SHP77 (cell line): ENCODE measurements around the gene PRCC.

ENCODE experiments used
- DNase-seq, 2 experiments: peaks; one replicate each; lab custom pipeline; 2025; lab: John Stamatoyannopoulos, UW

PRCC gene

DNA sequence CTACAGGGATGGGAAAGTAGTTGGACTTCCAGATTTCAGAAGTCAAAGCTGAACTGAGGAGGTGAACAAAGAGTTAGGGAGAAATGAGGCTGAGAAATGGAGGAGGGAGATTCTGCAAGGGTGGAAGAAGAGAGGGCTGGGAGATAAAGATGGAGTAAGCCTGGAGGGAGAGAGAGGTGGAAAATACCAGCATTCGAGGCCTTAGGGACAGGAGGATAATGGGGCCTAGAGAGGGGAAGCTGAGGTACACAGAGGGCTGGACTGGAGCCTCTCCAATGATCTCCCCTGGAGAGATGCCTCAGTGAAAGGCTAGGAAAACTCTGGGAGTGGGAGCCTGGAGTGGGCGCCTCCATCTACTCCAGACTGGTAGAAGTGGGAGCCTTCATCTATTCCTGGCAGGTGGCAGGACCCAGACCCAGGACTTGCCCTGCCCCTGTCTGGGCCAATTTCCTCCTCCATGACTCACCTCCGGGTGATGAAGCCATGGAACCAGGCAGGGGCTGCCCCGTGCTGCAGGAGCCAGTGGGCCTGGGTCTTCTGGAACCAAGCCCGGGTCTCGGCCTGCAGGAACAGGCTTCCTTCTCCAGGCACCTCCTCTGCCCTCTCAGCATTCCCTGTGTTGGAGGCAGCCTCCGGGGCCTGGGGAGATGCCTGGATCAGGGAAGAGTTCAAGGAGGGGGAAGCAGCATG is 47.4 kb downstream of the PRCC start:
- no peak for DNase-seq

DNA sequence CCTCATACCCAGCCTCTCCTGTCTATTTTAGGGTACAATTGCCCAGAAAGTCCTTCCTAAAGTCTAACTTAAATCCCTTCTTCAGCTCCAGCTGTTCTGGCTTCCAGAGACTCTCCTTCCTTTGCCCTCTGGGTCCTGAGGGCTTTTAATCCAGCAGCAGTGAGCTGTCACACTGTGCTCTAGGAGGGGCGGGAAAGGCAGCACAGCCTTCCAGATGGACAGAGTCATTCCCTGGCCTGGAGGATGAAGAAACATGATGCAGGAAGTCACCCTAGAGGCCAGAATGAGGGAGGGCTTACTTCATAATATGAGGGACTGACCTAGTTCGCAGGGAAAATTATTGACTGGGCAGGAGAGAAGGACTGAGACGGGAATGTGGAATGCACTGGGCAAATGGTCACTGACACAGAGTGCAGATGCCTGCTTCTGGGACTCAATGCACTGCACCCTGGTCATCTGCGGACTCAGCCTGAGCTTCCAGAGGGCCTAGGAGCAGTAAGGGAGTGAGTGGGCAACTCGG is 48.0 kb downstream of the PRCC start:
- peak in 1 of 2 experiments; percentile 15 for DNase-seq

DNA sequence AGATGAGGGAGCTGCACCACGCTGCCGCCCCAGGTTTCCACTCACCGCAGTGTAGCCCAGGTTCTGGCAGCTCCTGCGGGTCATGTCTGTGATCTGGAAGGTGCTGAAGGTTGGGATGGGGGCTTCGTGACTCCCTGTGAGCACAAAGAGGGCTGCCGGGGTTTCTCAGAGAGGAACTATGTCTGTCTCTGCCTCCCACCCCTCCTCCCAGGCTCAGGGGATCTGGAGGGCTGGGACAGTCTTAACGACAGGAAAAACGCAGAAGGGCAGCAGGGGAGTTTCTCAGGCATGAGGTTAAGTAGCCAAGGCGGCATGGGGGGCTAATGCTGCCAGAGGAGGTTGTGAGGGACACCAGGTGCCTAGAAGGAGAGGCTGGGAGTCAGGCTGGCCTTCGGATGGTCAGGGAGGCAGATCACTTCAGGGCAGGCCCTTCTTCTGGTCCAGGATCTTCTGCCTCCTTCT is 48.7 kb downstream of the PRCC start:
- DNase-seq: no peak

DNA sequence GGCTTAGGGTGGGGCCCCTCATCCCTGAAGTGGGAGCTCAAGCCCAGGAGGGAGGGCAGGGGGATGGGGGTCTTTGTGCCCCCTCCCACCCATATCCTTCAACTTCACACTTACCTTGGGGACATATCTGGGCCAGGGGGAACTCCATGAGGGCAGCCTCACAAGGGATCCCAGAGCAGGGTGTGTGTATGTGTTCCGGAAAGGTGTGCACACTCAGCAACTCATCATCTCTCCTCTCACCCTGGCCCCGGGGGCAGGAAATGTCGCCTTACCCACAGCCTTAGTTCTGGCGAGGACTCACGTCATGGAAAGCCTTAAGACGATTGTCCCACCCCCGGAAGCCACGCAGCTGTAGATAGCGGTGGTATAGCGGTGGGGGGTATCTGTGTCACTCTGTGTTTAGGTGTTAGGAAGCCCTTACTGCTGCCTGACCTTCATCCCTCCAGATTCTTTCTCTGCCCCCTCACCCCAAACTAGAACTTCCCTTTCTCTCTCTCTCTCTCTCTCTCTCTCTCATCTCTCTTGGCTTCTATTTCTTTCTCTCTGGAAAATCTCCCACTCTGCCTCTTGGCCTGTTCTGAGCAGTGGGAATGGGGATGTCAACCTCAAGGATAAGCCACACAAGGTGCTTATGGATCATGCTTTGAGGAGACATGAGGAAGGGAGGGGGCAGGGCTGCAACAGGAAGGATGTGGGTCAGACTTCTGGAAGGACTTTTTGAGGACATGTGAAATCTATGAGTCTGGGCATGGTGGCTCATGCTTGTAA is 49.4 kb downstream of the PRCC start, which contains the start of gene SH2D2A:
Gene SH2D2A (minus strand): TSS at position 288 of the 768 bp plus-strand sequence. CDS start 140 bp downstream, at position 148.
- DNase-seq: no peak

DNA sequence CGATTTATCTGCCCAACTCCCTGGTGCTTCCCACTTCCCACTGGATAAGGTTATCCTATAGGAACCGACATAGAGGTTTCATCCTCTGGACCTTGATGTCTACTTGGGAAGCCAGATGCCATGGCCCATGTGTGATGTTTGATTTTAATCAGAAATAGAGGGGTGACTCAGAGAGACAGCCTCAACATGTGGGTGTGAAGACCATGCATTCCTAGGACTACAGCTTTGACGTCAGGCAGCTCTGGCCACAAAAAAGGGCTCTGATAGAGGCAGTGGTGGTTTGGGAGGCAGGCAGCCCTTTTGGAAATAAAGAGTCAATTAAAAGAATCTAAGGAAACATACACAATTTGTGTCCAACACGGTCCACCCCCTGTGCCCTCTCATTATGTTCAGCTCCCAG is 54.5 kb downstream of the PRCC start:
- no peak for DNase-seq

DNA sequence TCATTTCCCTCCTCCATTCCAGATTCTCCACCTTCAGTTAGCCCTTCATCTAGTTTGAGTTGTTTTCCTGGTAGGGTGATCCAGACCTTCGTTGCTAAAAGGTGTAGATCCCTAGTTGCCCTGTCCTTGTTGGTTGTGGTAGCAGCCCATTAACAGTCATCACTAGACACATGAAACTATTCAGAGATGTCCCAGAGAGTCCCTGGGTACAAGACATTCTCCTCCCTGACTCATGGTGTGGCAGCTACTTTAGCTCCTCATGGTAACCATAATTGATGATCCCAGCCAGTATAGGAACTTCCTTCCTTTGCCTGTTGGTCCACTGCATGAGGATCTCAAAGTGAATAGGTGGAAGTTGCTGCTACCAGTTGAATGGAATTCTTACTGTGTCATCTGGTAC is 55.3 kb downstream of the PRCC start:
- no peak for DNase-seq

DNA sequence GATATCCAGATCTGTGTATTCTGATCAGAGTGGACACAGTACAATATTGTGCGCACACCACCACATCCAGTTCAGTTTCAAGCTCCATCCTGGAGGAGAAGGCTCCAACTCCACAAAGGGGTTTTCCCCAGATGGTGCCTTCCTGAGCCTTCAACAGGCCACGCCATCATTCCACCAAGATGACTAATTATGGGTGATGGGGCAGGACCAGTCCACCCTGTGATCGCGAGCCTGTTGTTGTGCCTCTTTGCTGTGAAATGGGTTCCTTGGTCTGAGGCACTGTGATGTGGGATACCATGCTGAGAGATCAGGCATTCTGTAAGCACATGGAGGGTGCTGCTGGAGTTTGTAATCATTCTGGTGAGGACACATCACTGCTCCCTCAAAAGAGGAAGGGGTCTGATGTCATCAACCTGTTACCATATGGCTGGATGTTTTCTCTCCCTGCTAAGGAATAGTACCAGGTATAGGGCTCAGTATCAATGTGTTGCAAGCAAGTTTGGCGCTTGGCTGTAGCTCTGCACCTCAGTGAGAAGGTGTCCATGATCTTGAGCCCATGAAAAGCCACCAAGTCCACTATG is 56.0 kb downstream of the PRCC start:
- DNase-seq: no peak

DNA sequence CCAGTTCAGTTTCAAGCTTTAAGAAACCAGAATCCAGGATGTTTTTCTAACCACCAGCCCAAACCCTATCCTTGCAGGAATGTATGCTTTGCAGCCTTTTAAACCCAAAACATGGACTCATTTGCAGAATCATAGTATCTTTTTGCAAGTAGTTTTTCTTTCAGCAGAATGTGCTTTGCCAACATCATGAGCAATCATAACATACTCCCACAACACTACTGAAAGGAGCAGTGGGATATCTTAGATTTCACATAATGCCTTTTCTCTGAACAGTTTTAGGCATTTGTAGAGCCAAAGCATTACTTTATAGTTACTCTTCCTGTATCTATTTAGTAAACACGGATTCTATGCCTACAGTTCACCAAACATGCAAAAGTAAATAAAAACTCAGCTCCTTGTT is 59.3 kb downstream of the PRCC start:
- DNase-seq: no peak

DNA sequence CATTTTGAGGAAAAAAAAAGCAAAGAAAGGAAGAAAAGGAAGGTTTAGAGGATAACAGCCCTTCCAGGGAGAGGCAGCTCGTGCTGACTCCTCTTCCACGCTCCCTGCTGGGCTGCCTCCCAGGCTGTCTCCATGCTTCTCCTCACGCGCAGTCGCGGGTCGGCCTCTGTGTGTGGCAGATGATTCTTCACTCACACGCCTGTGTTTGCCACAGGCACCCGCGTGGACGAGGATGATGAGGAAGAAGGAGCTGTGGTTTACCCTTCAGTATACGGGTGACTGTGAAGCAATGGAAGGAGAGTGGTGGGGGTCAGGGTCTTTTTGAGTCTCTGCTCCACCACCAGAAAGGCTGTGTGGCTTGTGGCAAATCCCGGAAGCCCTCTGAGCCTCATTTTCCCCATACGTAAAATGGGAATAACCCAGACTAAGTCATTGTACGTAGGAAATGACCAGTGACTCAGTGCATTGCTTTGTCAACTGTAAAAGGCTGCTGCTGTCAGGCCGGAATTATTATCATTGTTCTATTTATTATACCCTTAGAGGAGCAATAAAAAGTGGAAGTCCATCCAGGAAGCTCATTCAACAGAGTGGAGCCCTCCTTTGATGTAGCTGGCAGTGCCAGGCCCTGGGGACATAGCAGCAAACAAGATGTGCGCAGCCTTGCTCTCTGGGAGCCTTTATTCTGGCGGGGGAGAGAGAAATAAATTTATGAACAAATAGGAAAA is 61.2 kb downstream of the PRCC start:
- no peak for DNase-seq

DNA sequence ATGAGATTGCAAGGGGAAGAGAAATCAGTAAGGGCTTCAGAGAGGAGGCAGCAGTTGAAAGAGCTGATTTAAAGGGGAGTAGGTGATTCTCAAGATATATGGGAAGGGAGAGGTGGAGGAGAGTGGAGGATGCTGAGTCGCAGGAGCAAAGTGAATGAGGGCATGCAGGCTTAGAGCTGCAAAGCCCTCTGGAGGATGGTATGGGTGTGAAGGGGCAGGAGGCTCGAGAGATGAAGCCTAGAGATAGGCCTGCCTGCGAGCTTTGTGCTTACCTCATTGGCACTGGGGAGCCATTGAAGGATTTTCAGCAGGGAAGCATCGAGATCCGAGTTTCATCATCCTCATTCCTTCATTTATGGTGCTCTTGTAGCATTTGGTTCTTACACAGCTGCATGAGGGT is 65.1 kb downstream of the PRCC start:
- no peak for DNase-seq

DNA sequence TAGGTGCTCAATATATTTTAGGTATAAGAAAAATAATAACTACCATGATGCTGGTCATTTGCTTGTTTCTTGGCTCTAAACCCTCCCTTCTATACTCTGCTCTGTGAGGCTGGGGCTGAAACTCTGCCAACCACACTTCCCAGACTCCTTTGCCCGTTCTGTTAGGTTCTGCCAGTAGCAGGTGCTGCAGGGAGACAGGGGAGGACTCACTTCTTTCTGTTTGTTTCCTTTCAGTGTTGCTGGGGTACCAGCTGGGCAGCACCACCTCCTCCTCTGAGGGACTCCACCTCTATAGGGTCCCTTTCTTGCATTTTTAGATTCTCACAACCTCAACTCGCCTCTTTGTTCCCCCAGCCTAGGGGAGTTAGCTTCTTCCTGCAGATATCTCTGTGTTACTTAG is 66.3 kb downstream of the PRCC start:
- DNase-seq: peak; percentile 43 to 58

DNA sequence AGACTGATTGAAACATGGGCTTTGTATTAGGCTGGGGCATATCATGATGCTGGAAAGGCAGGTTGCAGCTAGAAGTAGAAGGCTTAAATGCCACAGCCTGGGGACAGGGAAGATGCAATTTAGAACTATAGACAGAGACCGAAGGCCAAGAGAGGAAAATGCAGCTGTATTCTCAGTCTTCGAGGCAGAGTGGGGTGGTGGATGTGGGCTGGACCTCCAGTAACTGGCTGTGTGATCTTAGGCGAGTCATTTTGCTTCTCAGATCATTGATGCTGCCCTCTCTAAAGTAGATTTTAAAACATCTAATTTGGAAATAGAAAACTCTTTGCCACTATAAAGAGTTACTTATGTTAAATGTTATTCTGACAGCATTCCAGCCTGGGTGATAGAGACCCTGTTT is 67.0 kb downstream of the PRCC start:
- DNase-seq: no peak

DNA sequence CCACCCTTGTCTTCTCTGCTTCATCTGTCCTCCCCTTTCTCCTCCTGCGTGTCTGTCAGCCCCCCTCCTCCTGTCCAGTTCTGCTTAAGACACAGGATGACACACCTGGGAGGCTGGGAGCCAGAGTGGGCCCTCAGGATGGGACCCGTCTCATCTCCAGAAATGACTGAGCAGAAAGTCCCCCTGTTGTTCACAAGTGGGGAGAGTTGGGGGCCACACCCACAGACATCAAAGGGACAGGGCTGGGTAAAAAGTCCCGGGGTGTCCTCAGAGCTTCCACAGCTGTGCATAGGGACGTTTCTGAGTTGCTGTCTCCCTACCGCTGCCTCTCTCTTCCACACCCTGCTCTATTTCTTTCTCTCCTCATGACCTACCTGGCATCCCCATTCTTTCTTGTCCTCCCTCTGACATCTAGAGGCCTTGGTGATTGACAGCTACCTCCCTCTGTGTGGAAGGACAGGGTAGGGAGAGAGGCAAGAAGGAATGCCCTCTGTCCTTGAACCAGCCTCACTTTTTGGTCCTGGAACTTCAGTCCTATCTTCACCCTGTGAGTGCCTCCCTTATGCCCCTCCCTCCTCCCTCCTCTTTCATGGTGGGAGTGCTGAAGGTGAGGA is 68.8 kb downstream of the PRCC start:
- DNase-seq: no peak

DNA sequence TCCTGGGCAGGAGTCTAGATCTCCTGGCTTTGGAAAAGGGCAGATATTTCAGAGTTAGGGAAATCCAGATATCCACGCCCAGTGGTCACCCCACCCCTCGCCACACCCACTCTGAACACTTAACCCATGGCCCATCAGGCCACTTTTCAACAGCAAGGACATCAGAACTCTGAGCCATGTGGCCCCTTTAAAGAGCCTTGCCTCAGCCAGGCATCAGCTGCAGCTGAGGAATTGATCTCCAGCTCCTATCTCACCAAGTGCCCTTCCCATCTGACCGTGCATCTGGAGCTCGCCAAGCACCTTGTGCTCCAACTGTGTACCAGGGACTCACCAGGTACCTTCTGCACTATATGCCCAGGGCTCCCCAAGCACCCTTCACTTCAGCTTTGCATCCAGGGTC is 69.6 kb downstream of the PRCC start:
- no peak for DNase-seq

DNA sequence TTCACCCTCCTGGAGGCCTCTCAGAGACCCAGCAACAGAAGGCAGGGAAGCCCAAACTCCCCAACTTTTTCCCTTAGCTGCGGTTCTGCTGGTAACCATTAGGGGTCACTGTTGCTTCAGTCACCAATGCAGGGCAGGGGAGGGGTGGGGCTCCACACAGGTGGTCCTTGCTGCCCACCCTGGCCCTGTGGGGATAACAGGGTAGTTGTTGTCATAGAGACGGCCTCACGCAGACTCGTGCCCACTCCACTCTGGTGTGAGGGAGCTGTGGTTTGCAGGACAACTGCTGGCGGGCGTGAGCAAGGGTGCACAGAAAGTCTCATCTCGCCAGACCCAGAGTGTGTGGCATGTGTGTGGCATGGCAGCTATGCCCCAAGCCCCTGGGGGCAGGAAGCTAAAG is 71.6 kb downstream of the PRCC start:
- peak in 1 of 2 experiments; percentile 37 for DNase-seq

DNA sequence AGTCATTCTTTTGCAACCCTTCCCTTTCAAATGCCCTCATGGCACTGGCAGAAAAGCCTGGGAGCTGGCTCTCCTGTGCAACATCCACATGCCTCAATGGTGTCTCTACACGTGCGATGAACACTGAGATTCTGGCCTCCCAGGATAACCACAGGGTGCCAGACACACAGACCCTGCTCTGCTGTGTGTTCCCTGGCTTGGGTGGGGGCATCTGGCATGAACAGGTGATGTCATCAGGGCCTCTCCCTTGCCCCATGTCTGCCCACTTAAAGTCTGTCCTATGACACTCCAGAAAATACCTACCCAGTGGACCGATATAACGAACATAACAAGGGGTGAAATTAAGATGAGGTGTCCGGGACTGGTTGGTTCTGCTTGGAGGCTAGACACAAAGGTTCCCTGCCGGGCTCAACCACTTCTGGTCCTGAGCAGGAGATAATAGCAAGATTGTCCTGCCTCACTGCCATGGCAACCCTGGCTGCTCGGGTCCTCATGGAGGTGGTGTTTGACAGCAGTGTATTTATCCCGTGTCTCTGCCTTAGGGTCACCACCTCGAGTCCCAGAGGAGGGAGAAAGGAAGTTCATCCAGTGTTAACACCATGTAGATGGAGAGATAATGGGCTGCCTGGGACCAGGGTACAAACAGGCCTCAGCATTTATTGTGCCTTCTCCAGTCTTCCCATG is 72.2 kb downstream of the PRCC start:
- no peak for DNase-seq

DNA sequence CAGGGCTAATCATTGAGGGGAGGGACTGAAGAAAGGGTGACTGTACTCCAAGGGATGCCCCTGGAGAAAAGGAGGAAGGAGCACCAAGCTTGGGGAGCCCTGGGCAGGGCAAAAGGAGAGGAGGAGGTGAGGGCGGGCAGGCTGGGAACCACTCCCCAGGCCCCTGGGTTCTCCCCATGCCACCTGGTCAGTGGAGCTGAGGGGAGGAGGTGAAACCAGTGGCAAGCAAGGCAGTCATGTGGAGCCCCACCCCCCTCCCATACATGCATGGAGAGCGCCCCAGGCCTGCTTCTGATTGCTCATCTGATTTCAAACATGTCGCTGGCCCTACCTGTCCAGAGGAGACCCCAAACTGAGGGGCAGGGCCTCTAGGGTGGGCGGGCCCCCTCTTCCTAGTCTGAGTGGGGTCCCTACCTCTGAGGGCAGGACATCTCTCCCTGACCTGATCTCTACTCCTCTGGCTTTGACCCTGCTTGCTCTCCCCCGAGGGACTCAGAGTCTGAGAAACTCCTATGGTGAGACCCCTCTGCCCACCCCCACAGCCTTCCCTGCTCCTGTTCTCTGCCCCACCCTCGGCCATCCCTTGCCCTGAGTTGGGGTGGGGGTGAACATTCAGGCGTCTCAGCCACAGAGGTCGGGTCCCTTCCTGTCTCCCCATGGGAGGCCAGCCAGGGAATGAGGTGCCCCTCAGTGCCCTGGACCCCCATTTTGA is 73.0 kb downstream of the PRCC start:
- DNase-seq: no peak

DNA sequence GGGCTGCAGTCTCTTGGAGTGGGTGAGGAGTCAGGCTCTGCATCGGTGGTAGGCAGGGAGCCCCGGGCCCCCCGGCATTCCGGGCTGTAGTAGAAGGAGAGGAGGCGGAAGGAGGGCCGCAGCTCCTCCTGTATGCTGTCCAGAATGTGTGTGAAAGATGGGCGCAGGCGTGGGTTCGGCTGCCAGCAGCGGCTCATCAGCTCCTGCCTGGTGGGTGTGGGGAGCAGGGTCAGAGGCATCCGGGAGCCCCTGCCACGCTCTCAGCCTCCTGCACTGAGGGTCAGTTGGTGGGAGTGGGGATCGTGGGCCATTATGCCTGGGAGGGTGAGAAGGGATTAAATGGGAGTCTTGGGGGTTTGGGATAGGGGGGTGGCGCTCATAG is 73.6 kb downstream of the PRCC start:
- DNase-seq: no peak

DNA sequence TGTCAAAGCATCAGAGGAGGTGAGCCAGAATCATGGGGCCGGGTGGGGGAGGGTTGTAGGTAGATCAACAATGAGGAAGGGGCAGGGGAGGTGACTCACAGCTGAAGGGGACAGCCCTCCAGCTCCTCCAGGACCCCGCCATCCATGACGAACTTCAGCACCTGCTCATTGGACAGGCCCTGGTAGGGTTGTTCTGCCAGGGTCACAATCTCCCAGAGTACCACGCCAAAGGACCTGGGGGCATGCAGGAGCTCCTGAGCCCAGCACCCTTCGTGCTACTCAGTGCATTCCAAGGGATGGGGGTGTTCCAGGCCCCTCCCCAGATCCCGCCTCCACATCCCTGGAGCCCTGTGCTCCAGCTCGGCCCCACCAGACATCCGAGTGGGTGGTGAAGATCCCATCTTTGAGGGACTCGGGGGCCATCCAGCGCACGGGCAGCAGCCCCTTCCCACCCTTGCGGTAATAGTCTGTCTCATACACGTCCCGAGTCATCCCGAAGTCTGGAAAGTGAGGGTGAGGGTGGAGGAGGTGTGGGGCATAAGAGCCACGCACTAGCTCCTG is 74.0 kb downstream of the PRCC start:
- no peak for DNase-seq

DNA sequence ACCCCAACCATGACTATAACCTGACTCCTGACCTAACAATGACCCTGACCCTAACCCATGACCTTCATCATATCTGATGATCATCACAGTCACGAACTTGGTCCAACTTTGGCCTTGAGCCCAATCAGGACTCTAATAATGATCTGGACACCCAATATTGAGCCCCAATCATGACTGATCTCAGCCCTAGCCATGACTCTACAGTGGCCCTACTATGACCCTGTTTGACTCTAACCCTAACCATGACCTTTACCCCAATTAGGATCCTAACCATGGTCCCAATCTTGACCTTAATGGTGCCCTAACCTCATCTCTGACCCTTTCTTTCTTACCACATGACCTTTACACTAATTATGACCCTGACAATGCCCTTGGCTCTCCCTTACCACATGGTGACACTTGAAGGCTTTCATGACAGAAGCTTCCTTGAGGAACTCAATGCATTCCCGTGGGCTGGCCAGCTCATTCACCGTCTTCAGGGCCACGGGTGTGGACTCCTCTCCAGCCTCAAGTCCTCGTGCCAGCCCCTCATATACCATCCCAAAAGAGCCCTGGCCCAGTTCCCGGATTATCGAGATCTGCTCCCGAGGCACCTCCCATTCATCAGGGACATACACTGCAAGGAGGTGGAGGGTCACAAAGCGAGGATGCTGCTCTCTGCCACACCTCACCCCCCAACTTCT is 75.4 kb downstream of the PRCC start:
- no peak for DNase-seq
